Neural cell (in vitro differentiated cells): ENCODE data around the gene KRTCAP2. TPM values are rescaled to one million over a fixed set of nuclear protein-coding genes. Genes with fewer than 3 reads are reported as not detected.
"Not testable (repeated sequence)": the region's sequence is repeated elsewhere in the genome, so short reads cannot be mapped to it uniquely, and the experiment has no call there.

Experiments used
- H2AFZ ChIP-seq: fragments of 200-600, 300-800 bp; sonication (generic), shearing (Covaris generic); 2 replicates; pipeline ENCODE4 v1.6.0; 2014; ENCODE audit warnings: low read depth, mild to moderate bottlenecking, antibody characterized with exemption, low read length, moderate library complexity
- H3F3A ChIP-seq: fragments of 200-600 bp; shearing (Covaris generic); 2 replicates; pipeline ENCODE4 v1.6.1; 2016; ENCODE audit warnings: mild to moderate bottlenecking, moderate library complexity, mixed read lengths, antibody characterized with exemption, low read length; ENCODE audit not compliant: insufficient read depth, poor library complexity, severe bottlenecking
- H3K27ac ChIP-seq: fragments of 200-600, 300-800 bp; sonication (generic), shearing (Covaris generic); 2 replicates; pipeline ENCODE4 v1.5.1; 2014; ENCODE audit warnings: mild to moderate bottlenecking, low read length, moderate library complexity
- H3K27me3 ChIP-seq: fragments of 300-800, 200-600 bp; sonication (generic), shearing (Covaris generic); 2 replicates; pipeline ENCODE4 v1.6.0; 2014; ENCODE audit warnings: mild to moderate bottlenecking, low read depth, low read length, moderate library complexity; ENCODE audit not compliant: insufficient read depth
- H3K36me3 ChIP-seq: fragments of 300-800, 200-600 bp; sonication (generic), shearing (Covaris generic); 2 replicates; pipeline ENCODE4 v1.5.1; 2014; ENCODE audit warnings: mild to moderate bottlenecking, antibody characterized with exemption, low read length, moderate library complexity; ENCODE audit not compliant: insufficient read depth
- H3K4me2 ChIP-seq: fragments of 300-800, 200-600 bp; sonication (generic), shearing (Covaris generic); 2 replicates; pipeline ENCODE4 v1.6.0; 2014; ENCODE audit warnings: mild to moderate bottlenecking, low read length
- H3K4me3 ChIP-seq: fragments of 300-800, 200-600 bp; sonication (generic), shearing (Covaris generic); 2 replicates; pipeline ENCODE4 v1.5.1; 2014; ENCODE audit warnings: mild to moderate bottlenecking, low read length, moderate library complexity
- H3K79me2 ChIP-seq: fragments of 200-600 bp; shearing (Covaris generic); replicated peaks from 2 replicates; pipeline ENCODE4 v1.6.0; 2014; ENCODE audit warnings: mild to moderate bottlenecking, low read length, moderate library complexity; ENCODE audit not compliant: insufficient read depth
- H3K9ac ChIP-seq: fragments of 300-800, 200-600 bp; sonication (generic), shearing (Covaris generic); 2 replicates; pipeline ENCODE4 v1.6.1; 2016; ENCODE audit warnings: mild to moderate bottlenecking, low read length, mixed read lengths
- H3K9me2 ChIP-seq: fragments of 200-600 bp; shearing (Covaris generic); 2 replicates; pipeline ENCODE4 v1.6.1; 2016; ENCODE audit warnings: mild to moderate bottlenecking, low read length, mixed read lengths; ENCODE audit not compliant: insufficient read depth
- H3K9me3 ChIP-seq: fragments of 200-600, 300-800 bp; sonication (generic), shearing (Covaris generic); 2 replicates; pipeline ENCODE4 v1.6.1; 2016; ENCODE audit warnings: mild to moderate bottlenecking, mixed run types, low read length, moderate library complexity, mixed read lengths
- H4K20me1 ChIP-seq: fragments of 200-600 bp; shearing (Covaris generic); 2 replicates; pipeline ENCODE4 v1.6.1; 2016; ENCODE audit warnings: mild to moderate bottlenecking, mixed run types; ENCODE audit not compliant: insufficient read depth
- CTCF ChIP-seq: fragments of 450-650 bp; IDR thresholded peaks from 2 replicates; pipeline ENCODE4 v1.5.1; 2014; ENCODE audit warnings: antibody characterized with exemption, mild to moderate bottlenecking, moderate library complexity; ENCODE audit not compliant: poor library complexity, severe bottlenecking
- EP300 ChIP-seq: fragments of 450-650 bp; conservative IDR thresholded peaks from 2 replicates; pipeline ENCODE4 v1.6.1; 2014; ENCODE audit warnings: antibody characterized with exemption, mild to moderate bottlenecking, moderate library complexity; ENCODE audit not compliant: poor library complexity, severe bottlenecking
- EZH2 ChIP-seq: fragments of 200-600, 300-800 bp; shearing (Covaris generic), sonication (generic); IDR thresholded peaks from 2 replicates; pipeline ENCODE4 v1.6.1; 2014; ENCODE audit warnings: antibody characterized with exemption, low read length, borderline replicate concordance, mild to moderate bottlenecking; ENCODE audit not compliant: insufficient read depth, poor library complexity, severe bottlenecking
- MXI1 ChIP-seq: fragments of 450-650 bp; conservative IDR thresholded peaks from 2 replicates; pipeline ENCODE4 v1.6.1; 2014; ENCODE audit warnings: antibody characterized with exemption, mild to moderate bottlenecking; ENCODE audit not compliant: poor library complexity, severe bottlenecking
- POLR2AphosphoS5 ChIP-seq: IDR thresholded peaks from 2 replicates; pipeline ENCODE4 v1.6.1; 2012
- RAD21 ChIP-seq: fragments of 450-650 bp; conservative IDR thresholded peaks from 2 replicates; pipeline ENCODE4 v1.6.1; 2014; ENCODE audit warnings: antibody characterized with exemption, mild to moderate bottlenecking, moderate library complexity
- REST ChIP-seq: IDR thresholded peaks from 2 replicates; pipeline ENCODE4 v1.6.1; 2012; ENCODE audit warnings: borderline replicate concordance
- SMC3 ChIP-seq: fragments of 450-650 bp; conservative IDR thresholded peaks from 2 replicates; pipeline ENCODE4 v1.6.1; 2014; ENCODE audit warnings: antibody characterized with exemption, mild to moderate bottlenecking, moderate library complexity; ENCODE audit not compliant: poor library complexity
- TAF1 ChIP-seq: IDR thresholded peaks from 2 replicates; pipeline ENCODE4 v1.6.1; 2012; ENCODE audit warnings: low read depth
- polyA plus RNA-seq: library from polyadenylated mRNA; depleted of rRNA; stranded (reverse); fragments of >200 nt; gene quantifications from 2 replicates; pipeline ENCODE4 v1.2.3, GENCODE V29; 2014

KRTCAP2 gene
- polyA plus RNA-seq, 1 donor from 2014 or later, result 175 TPM

GRCh38 chr1:155212051-155212440 is 38.9 kb upstream of the KRTCAP2 start:
- H3K4me3 ChIP-seq, H3K27ac ChIP-seq, H3K9me3 ChIP-seq, H3K4me2 ChIP-seq, H3K9me2 ChIP-seq, H2AFZ ChIP-seq, H3K36me3 ChIP-seq, H3K9ac ChIP-seq, H4K20me1 ChIP-seq, H3K27me3 ChIP-seq, H3K79me2 ChIP-seq, H3F3A ChIP-seq: not testable (repeated sequence)

GRCh38 chr1:155211381-155212050 is 38.4 kb upstream of the KRTCAP2 start:
- H3K36me3 ChIP-seq, H3K4me3 ChIP-seq, H3K27me3 ChIP-seq, H3K9me3 ChIP-seq, H4K20me1 ChIP-seq, H3K27ac ChIP-seq, H3K9ac ChIP-seq, H3F3A ChIP-seq, H3K4me2 ChIP-seq, H2AFZ ChIP-seq, H3K79me2 ChIP-seq, H3K9me2 ChIP-seq: not testable (repeated sequence)

GRCh38 chr1:155210314-155211104 is 37.4 kb upstream of the KRTCAP2 start:
- no peak overlapping the region for H2AFZ ChIP-seq
- peaks cover 14% of the 10 kb centered on the region for H3K79me2 ChIP-seq
- H3K9me2 ChIP-seq, result no peaks in the 10 kb centered on the region
- no peak overlapping the region for H3K4me2 ChIP-seq
- no peaks in the 10 kb centered on the region for H3K36me3 ChIP-seq
- H3K27me3 ChIP-seq, result no peaks in the 10 kb centered on the region
- no peaks in the 10 kb centered on the region for H4K20me1 ChIP-seq
- peaks cover 6% of the 10 kb centered on the region for H3F3A ChIP-seq
- TF ChIP-seq RAD21 (no peak), EP300 (no peak), CTCF (no peak), TAF1 (no peak), REST (no peak), MXI1 (no peak), SMC3 (no peak), POLR2AphosphoS5 (no peak), EZH2 (no peak)
- no peaks in the 10 kb centered on the region for H3K9me3 ChIP-seq
- no peak overlapping the region for H3K4me3 ChIP-seq
- H3K9ac ChIP-seq, result no peak overlapping the region
- H3K27ac ChIP-seq, result no peak overlapping the region
